ENCODE results near the gene GPC5.
"Not testable (repeated sequence)": the region's sequence is repeated elsewhere in the genome, so short reads cannot be mapped to it uniquely, and the experiment has no call there.

GPC5 gene

DNA sequence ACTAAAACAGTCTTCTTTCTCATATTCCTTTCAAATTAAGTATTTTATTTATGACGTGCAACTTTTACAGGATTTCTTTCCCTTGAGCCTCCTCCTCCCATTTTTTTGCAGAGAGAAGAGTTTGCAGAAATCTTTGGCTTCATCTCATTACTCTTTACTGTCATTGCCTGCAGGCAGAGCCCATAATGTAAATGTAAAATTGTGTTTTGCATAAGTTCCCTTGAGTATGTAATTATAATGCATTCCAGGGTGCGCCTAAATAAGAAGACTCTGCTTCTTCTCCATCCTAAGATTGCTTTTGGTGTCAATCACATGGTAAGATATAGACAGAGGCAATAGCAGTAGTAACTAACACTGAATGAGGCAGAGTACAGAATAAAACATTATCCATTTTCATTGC, 27.9 kb upstream of the GPC5 start:
- DNase-seq, result no peak

DNA sequence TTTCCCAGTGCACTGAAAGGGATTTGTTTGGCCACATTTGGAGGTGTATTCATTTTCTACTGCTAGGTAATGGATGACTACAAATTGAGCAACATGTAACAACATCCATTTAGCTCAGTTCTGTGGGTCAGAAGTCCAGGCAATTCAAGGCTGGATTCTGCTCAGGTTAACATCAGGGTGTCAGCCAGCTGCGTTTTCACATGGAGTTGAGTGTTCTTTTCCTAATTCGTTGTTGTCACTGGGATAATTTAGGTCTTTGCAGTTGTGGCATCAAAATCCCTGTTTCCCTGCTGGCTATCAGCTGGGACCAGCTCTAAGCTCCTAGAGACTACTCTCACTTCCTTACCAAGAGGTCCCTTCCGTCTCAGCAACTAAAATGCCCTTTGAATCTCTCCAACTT, 25.5 kb upstream of the GPC5 start:
- DNase-seq, result no peak

DNA sequence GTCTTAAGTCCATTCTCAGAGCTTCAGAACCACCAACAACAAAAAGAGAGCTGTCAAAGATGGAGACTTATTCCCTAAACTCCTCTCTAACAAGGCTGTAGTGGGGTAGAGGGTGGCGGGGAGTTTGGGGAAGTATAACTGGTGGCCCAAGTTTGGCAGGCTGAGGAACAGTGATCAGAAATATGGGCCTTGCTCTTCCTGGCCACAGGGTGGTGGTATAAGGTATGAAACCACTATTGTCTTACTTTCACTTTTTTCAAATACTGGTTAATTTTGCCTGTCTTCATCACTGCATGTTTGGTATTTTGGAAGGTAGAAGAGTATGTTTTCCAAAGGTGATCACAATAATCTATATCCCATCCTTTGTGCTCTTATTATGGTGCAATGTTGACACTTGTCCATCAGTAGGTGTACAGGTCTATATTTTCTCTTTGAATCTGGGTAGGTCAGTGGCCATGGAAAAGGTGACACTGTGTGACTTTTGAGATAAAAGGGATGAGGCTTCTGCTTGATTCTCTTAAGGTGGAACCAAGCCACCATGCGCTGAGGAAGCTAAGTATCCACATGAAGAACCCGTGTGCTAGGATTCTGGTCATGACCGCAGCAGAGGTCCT, 23.2 kb upstream of the GPC5 start:
- no peak for DNase-seq

DNA sequence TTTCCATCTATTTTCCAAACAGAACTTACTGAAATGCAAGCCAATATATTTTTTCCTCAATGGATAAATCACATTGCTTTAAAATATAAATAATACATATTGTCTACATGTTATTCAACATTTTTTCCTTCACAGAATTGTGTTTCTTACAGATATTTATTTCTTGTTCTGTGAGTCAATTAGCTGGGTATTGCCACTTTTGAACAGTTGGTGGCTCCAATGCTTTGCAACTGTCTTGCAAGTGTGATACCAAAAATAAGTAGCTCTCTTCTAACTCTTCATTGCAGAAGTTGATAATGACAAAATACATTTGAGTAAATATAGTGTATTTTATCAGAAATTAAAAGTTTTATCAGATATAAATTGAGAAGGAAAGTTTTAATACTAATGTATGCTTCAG, 17.1 kb upstream of the GPC5 start:
- DNase-seq, result no peak

DNA sequence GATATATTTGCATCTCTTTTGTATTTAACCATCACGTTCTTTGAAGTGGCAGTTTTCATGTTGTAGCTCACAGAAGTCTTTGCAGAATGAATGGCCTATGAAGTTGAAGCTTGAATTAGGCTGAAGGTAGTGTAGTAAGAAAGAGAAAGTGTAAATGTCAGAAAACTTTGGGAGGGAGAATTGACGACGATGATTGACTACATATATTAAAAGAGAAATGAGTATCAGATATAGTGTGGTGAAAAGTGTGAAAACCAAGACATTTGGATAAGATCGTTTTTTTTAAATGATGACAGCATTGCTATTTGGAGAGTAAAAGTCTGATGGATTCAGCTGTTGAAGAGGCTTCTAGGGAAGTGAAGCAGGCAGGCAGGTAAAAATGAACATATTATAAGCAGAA, 14.6 kb upstream of the GPC5 start:
- DNase-seq, result no peak

DNA sequence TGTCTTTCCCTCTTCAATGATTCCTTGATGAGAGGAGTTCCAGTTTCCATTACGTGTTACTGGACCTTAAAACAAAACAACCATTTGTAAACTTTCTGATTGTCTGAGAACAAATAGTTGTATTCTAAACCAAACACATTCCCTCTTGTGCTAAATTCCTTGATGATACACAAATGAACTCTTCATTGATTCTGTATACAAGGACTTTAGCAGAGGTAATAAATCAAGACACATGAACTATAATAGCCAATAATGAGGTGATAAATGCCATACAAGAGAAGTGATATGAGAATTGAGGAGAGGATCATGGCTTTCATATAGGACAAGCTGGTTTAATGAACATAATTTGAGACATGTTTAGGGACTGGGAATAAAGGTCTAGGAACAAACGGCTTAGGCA, 13.5 kb upstream of the GPC5 start:
- DNase-seq, result no peak

DNA sequence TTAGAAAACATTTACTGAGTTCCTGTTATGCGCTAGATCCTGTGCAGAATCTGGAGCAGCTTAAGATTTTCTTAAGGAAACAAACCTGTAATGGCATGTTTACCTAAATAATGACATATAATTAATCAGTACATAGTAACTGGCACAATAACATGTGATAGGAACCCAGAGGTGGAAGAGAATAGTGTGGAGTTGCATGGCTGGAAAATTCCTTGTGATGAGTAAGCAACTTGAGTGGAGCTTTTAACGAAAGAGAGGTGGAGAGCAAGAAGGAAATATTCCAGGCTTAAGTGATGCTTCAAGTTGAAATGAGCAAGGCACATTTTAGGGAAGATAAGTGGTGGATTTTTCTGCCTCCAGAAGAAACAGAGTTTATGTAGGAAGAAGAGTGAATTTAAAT, 9.2 kb upstream of the GPC5 start:
- DNase-seq, result no peak

DNA sequence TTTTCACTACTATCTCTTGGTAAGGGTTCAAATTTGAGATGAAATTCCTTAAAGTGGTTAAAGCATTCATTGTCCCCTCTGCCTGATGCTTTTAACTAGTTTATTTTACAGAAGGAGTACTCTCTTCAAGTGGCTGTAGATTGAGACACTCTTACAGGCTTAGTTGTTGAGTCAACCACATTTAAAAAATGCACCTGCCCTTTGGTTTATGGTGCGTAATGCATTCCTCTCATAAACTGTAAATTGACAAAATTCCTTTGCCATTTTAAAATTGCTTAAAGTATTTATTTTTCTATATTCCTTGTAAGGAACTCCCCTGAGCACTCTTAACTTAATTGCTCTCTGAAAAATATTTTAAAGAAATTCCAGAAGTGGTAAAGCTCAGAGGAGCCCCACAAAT, 826 bp upstream of the GPC5 start:
- DNase-seq, result no peak

DNA sequence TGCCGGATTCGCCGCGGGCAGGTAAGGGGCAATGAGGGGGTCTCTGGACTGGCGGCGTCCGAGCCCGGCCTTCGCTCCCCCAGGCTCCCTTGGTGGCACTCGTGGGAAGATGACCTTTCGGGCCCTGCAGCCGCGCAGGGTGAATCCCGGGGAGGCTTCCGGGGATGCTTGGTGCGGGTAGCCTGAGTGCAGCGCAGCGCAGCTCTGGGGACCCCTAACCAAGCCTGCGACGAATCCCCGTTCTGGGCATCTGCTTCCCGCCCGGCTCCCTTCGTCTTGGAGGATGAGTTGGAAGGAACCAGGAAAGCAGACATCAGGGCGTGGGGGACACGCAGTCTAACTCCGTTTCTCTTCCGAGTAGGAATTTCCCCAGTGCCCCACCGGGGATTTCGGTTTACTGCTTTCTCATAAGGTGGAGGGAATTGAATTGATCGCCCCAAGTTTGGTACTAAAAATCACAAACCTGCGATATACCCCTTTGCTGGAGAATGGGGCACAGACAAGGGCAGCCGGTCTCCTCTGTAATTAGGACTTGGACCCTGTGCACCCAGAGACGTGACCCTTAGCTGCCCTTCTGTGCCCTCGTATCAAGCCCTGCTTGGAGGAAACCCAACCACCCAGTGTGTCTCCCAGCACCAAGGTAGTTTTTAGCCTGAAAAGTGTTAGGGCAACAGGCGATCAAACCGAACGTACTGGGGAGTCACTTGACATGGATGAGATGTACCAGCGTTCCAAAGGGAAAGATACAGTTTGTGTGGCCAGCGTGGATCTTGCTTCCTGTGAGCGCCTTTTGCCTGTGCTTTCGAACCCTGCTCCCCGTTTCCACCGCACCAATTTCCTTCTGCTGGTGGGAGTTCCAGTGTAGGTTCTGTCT, 1.0 kb downstream of the GPC5 start:
- no peak for DNase-seq

DNA sequence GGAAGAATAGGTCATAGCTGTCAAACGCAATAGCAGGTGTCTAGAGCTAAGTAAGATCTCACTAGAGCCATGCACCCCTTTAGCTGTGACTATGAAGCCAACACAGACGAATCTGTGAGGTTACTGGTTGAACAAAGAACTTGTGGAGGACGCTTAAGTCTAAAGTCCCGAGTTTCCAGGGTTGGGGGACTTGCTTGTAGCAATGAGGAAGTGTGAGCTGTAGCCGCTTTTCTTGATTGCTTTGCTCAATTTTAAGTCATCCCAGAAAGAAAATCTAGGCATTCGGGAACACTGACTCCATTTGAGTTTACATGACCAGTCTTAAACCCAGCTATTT, 1.6 kb downstream of the GPC5 start:
- DNase-seq, result no peak

DNA sequence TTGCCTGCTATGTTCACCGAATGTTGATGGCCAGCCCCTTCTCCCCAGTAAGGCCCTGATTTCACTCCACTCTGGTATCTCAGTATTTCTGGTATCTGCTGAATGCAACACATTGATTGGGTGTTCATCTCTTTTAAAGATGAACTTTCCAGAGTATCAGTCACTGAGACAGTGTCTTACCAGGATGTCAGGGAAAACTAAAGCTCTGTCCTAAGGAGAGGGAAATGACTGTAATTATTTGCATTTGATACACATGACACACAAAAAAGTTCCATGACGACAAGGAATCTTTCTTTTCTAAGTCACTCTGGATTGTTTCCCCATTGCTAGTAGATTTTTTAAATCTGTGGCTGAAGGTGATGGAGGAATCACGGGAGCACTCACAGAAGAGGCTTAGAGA, 2.2 kb downstream of the GPC5 start:
- DNase-seq, result no peak

DNA sequence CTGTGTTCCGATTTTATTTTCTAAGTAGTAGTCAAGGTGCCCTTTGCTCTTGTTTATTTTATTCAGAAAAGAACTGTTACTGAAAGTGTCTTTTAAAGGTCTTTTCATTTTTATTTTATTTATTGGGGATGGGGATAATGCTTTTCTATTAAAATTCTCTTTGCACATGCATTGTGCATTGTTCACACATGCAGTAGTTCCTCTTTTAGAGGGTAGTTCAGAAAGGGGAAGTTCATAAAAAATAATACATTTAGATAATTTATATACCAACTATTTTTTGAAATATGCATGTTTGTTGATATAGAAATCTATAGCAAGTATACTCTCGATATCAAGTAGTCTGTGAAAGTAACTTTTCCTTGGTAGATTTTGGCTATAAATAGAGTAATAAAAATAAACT, 3.5 kb downstream of the GPC5 start:
- no peak for DNase-seq

DNA sequence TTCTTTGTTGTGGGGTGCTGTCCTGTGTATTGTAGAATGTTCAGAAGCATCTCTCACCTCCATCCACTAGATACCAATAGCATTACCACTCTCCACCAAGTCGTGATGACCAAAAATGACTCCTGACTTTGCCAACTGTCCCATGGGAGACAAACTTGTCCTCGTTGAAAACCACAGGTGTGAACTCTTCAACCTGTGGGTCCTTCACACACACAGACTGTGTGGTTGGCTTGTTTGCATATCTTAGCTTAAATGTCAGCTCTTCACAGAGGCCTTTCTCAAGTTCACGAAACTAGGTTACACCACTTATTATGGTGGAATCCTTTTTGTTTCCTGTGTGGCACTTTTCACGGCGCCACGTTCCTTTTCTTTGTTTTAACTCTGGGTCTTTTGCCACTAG, 6.8 kb downstream of the GPC5 start:
- DNase-seq, result no peak

DNA sequence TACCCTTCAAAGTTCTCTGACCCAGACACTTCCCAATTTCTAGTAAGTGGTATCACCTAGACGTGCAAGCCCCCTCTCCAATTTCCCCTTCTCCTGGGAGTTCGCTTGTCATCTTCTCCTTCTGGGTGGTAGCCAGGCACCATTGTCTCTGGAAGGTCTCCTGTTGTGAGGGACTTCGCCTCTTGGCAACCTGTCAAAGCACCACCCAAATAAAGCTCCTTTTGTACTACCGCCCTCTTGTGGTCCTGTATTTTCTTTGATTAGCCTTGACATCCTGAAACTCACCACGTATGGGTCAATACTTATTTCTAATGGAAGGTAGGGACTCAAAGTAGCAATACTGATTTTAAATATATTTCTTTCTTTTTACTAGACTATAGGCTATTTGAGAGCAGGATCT, 8.2 kb downstream of the GPC5 start:
- no peak for DNase-seq

DNA sequence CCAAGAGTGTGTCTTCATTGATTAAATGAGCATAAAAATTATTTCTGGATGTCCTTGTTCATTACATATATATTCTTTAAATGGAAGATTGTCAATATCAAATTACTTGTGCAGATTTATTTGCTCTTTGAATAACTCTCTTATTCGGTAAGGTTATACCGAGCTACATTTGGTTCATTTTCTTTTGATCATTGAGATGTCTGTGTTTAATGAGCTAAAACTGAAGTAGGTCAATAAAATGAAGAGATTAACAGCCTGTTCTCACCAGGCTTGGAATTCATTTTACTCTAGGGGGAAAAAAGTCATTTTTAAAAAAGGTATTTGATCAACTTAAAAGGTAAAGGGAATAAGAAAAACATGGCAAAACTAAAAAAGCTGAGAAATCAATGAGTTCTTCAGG, 10.6 kb downstream of the GPC5 start:
- no peak for DNase-seq

DNA sequence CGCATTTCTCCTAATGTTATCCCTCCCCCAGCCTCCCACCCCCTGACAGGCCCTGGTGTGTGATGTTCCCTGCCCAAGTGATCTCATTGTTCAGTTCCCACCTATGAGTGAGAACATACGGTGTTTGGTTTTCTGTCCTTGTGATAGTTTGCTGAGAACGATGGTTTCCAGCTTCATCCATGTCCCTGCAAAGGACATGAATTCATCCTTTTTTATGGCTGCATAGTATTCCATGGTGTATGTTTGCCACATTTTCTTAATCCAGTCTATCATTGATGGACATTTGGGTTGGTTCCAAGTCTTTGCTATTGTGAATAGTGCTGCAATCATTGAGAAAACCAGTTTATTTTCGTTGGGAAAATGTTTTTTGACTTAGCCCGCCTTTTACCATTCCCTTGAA, 18.2 kb downstream of the GPC5 start:
- not testable (repeated sequence) for DNase-seq

DNA sequence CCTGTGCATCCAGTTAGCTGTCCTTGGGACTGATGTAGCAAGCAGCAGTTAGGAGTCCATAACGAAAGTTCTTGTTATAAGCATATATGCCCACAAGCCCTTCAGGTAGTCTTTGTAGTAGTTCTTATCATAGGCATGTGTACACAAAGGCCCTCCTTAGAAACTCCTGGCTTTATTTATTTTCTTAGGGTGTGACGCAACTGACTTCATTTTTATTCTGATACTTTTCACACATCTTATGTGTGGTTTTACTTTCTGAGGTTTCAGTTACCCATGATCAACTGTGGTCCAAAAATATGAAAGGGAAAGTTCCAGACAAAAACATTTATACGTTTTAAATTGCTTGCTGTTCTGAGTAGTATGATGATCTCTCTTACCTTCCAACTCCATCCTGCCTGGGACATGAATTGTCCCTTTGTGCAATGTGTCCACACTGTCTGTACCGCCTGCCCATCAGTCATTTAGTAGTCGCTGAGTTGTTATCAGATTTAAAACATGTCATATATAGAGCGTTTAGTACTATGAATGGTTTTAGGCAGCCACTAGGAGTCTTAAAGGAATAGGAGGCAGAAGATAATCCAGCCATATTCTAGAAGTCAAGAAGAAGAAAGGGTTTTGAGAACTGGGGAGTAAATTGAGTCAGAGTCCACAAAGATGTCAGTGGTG, 19.4 kb downstream of the GPC5 start:
- DNase-seq, result no peak

DNA sequence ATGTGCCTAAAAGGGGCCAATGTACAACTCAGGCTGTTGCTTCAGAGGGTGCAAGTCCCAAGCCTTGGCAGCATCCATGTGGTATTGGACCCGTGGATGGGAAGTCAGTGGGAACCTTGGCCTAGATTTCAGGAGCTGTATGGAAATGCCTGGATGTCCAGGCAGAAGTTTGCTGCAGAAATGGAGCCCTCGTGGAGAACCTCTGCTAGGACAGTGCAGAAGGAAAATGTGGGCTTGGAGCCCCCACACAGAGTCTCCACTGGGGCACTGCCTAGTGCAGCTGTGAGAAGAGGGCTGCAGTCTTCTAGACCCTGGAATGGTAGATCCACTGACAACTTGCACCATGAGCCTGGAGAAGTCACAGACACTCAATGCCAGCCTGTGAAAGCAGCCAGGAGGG, 28.5 kb downstream of the GPC5 start:
- no peak for DNase-seq

DNA sequence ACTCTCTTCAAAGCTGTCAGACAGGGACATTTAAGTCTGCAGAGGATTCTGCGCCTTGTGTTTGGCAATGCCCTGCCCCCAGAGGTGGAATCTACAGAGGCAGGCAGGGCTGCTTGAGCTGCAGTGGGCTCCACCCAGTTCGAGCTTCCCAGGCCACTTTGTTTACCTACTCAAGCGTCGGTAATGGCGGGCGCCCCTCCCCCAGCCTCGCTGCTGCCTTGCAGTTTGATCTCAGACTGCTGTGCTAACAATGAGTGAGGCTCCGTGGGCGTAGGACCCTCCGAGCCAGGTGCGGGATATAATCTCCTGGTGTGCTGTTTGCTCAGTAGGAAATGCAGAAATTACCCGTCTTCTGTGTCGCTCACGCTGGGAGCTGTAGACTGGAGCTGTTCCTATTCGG, 40.3 kb downstream of the GPC5 start:
- DNase-seq, result not testable (repeated sequence)

DNA sequence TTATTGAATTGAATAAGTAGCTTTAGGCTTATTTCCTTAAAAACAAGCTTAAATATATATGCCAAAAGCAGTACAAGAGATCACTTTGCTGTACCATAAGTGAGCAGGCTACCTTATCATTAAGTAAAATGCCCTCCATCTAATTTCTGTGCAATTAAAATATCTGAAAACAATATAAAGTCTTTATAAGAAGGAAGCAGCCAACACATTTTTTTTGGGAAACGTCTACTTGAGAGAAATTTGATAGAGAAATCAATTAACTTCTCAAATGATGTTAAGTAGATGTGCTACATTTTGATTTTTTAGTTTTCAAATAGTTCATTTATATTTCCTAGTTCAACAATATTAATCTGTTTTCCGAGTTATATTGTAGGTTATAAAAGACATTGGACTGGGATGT, 52.5 kb downstream of the GPC5 start:
- DNase-seq, result no peak

DNA sequence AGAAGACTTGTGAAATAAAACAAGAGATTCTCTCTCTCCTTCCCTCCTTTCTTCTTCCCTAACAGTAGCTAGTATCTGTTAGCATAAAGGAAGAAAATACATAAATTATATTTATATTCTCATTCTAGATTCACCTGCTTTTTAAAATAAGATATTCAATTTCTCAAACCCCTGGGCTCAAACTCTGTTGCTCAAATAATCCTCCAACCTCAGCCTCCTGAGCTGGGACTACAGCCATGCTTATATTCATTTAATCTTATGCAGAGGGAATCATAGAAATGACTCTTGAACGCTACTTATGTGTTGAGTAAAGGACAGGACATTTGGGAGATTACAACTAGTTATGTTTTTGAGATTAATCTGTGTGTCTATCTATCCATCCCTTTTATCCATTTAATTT, 56.2 kb downstream of the GPC5 start:
- DNase-seq, result no peak

DNA sequence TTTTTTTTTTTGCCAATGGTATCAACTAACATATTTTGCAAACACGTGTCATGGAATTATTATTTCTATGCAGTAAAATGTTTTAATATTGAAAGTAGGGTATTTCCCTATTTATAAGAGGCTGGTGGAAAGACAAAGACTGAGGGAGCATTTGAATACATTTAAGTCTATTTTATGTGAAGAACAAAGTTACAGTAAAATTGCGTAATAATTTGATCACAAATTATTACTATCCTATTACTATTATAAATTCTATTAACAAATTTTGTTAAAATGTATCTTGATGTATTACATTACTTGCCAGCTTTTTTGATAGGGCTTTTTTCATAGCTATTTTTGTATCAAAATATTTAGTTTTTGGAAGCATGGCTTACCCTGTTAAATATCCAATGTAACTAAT, 58.4 kb downstream of the GPC5 start:
- DNase-seq, result no peak

DNA sequence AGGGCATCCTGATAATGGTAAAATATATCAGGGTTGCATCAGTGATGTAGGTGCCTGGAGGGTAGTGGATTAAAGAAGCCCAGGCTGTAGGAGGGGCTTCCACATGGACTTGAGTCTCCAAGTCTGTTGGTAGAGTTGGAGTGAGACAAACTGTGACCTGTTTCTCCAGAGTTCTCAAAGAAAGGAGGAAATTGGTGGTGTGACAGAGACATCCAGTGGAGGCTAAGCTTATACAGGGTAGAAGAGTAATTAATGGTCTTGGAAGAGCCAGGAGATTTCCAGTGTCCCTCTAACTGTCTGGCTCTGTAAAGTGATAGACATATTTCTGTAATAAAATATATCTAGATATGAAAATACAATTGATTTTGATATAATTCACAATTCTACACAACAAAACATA, 61.1 kb downstream of the GPC5 start:
- DNase-seq, result no peak

DNA sequence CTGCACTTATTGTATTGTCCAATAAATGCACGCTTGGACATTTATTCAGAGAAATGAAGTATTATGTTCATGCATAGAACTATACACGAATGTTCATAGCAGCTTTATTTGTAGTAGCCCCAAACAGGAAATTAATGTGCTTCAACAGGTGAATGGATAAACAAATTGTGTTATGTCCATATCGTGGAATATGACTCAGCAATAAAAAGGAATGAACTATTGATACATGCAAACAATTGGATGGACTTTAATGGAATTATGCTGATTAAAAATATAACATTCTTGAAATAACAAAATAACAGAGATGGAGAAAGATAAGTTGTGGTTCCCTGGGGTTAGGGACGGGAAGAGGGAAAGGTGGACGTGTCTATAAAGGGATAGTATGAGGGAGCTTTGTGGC, 65.9 kb downstream of the GPC5 start:
- no peak for DNase-seq

DNA sequence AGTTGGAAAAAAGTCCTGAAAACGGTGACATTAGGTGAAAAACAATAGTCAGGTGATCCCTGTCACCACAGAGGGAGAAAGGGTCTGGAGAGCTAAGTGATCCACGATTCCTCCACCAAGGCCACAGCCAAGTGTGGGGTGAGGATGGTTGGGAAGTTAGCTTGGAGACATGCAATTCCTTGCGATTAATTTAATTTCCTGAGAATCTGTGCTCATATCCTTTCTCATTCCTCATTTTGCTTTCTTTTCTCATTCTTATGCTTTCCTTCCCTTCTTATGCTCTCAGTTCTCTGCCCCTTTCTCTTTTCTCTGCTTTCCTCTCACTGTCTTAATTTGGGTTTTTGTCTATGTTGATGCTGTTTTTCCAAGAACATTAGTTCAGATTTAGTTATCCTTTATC, 68.8 kb downstream of the GPC5 start:
- DNase-seq, result no peak
